GM12878 (cell line): ENCODE results near the gene RIMBP2. TPM values are rescaled to one million over a fixed set of nuclear protein-coding genes. Genes with fewer than 3 reads are reported as not detected.
"Not testable (repeated sequence)": the region's sequence is repeated elsewhere in the genome, so short reads cannot be mapped to it uniquely, and the experiment has no call there.

Experiments
- ATAC-seq: fragments of 200-7000 bp; cut with Tn5 transposase; 3 replicates; pipeline ENCODE4 v1.9.1; 2020; ENCODE audit warnings: mild to moderate bottlenecking, moderate library complexity
- BruUV-seq: library from RNA; stranded (reverse); fragments of 400-500 nt; replicated peaks from 2 replicates; lab custom pipeline; 2021; lab: Mats Ljungman, UMichigan
- CTCF ChIA-PET: fragments of 300-600 bp; sonication (Branson Sonifier 250); formaldehyde crosslinking; extraction: SDS; loops from one replicate; lab custom pipeline; 2021; ENCODE audit warnings: inconsistent platforms; lab: Yijun Ruan, JAX
- POLR2A ChIA-PET: fragments of 350-600 bp; formaldehyde crosslinking; extraction: SDS; loops from one replicate; lab custom pipeline; 2021; ENCODE audit warnings: inconsistent platforms; lab: Charles Lee
- RAD21 ChIA-PET: fragments of 300-600 bp; sonication (Branson Sonifier 250); formaldehyde crosslinking; loops from one replicate; lab custom pipeline; 2023; ENCODE audit warnings: antibody characterized with exemption; ENCODE audit not compliant: unreplicated experiment; lab: Charles Lee
- SMC1A ChIA-PET: fragments of 300-600 bp; sonication (Branson Sonifier 250); formaldehyde crosslinking; loops from one replicate; lab custom pipeline; 2023; ENCODE audit not compliant: unreplicated experiment, uncharacterized antibody; lab: Charles Lee
- DNase-seq: peaks from one replicate; pipeline ENCODE4 v3.0.0-alpha.2; 2011; ENCODE audit warnings: low read depth, low spot score
- FAIRE-seq: peaks from 3 replicates; lab custom pipeline; 2011; peaks lifted over from hg19 to GRCh38; lab: Jason Lieb, UNC
- H2AFZ ChIP-seq: 2 replicates; pipeline ENCODE4 v1.6.0; 2011; ENCODE audit warnings: low read depth, low read length, control low read depth; ENCODE audit not compliant: control insufficient read depth
- H3K27ac ChIP-seq: 2 replicates; pipeline ENCODE4 v1.5.1; 2011; ENCODE audit warnings: control low read depth; ENCODE audit not compliant: control insufficient read depth, insufficient read depth
- H3K27me3 ChIP-seq, 2 experiments: replicated peaks in 1 of 2; 2 replicates each; pipeline versions ENCODE4 v1.6.0 to v1.6.1; 2011; ENCODE audit warnings: low read length in 1 of 2; ENCODE audit not compliant: control insufficient read depth in 2 of 2, insufficient read depth in 2 of 2
- H3K36me3 ChIP-seq, 2 experiments: 2 replicates each; pipeline ENCODE4 v1.5.1; 2011; ENCODE audit warnings: low read length in 1 of 2; ENCODE audit not compliant: control insufficient read depth in 2 of 2, insufficient read depth in 2 of 2
- H3K4me1 ChIP-seq: 2 replicates; pipeline ENCODE4 v1.6.1; 2011; ENCODE audit warnings: mild to moderate bottlenecking, low read length, moderate library complexity, mixed read lengths; ENCODE audit not compliant: control insufficient read depth, insufficient read depth
- H3K4me2 ChIP-seq: 2 replicates; pipeline ENCODE4 v1.6.0; 2011; ENCODE audit warnings: control low read depth; ENCODE audit not compliant: control insufficient read depth, insufficient read depth
- H3K4me3 ChIP-seq: fragments of 200-600 bp; sonication (generic); 2 replicates; pipeline ENCODE4 v1.5.1; 2016
- H3K79me2 ChIP-seq: 2 replicates; pipeline ENCODE4 v1.6.0; 2011; ENCODE audit warnings: low read length; ENCODE audit not compliant: control insufficient read depth, insufficient read depth
- H3K9ac ChIP-seq: 2 replicates; pipeline ENCODE4 v1.8.0; 2011; ENCODE audit warnings: low read length, control low read depth, mixed read lengths; ENCODE audit not compliant: control insufficient read depth, insufficient read depth
- H3K9me3 ChIP-seq: replicated peaks from 3 replicates; pipeline ENCODE4 v1.5.1; 2011; ENCODE audit warnings: mild to moderate bottlenecking, low read length; ENCODE audit not compliant: control insufficient read depth, insufficient read depth
- H4K20me1 ChIP-seq: 2 replicates; pipeline ENCODE4 v1.6.0; 2011; ENCODE audit not compliant: control insufficient read depth, insufficient read depth
- BCL11A ChIP-seq: IDR thresholded peaks from 2 replicates; pipeline ENCODE4 v1.6.1; 2011; ENCODE audit warnings: low read depth, low read length
- BMI1 ChIP-seq: fragments of 450-650 bp; IDR thresholded peaks from 2 replicates; pipeline ENCODE4 v1.6.1; 2016; ENCODE audit warnings: mild to moderate bottlenecking, moderate library complexity, borderline replicate concordance
- CBFB ChIP-seq: IDR thresholded peaks from 2 replicates; pipeline ENCODE4 v1.6.1; 2016; ENCODE audit warnings: antibody characterized with exemption, low read depth
- CEBPZ ChIP-seq: fragments of 150-350 bp; IDR thresholded peaks from 2 replicates; pipeline ENCODE4 v1.6.1; 2016; ENCODE audit warnings: low read depth, low read length
- FOXK2 ChIP-seq: fragments of 450-650 bp; IDR thresholded peaks from 2 replicates; pipeline ENCODE4 v1.6.1; 2017; ENCODE audit warnings: mild to moderate bottlenecking, moderate library complexity
- GABPA ChIP-seq: IDR thresholded peaks from 2 replicates; pipeline ENCODE4 v1.6.1; 2014; ENCODE audit warnings: antibody characterized with exemption, low read depth, mild to moderate bottlenecking, inconsistent platforms
- MLLT1 ChIP-seq: fragments of 450-650 bp; IDR thresholded peaks from 2 replicates; pipeline ENCODE4 v1.6.1; 2016; ENCODE audit warnings: mild to moderate bottlenecking
- NFXL1 ChIP-seq: fragments of 450-650 bp; IDR thresholded peaks from 2 replicates; pipeline ENCODE4 v1.6.1; 2017; ENCODE audit warnings: antibody characterized with exemption, mild to moderate bottlenecking, borderline replicate concordance
- NR2C2 ChIP-seq: IDR thresholded peaks from 2 replicates; pipeline ENCODE4 v1.6.1; 2011; ENCODE audit warnings: borderline replicate concordance, low read depth; ENCODE audit not compliant: control insufficient read depth, insufficient read length
- PAX8 ChIP-seq: fragments of 450-650 bp; IDR thresholded peaks from 2 replicates; pipeline ENCODE4 v1.6.1; 2017; ENCODE audit warnings: mild to moderate bottlenecking, moderate library complexity
- RELB ChIP-seq: fragments of 450-650 bp; IDR thresholded peaks from 2 replicates; pipeline ENCODE4 v1.6.1; 2017; ENCODE audit warnings: low read depth, mild to moderate bottlenecking, moderate library complexity
- SMC3 ChIP-seq: IDR thresholded peaks from 2 replicates; pipeline ENCODE4 v1.6.1; 2011; ENCODE audit warnings: low read length, improper control_type of control experiment, borderline replicate concordance
- WGBS: methylation state at CpG from one replicate; pipeline ENCODE4 v1.1.6; 2016; ENCODE audit warnings: low lambda C conversion rate; ENCODE audit not compliant: insufficient replicate concordance, insufficient coverage; ENCODE audit errors: missing lambda C conversion rate; 5-methylcytosine and 5-hydroxymethylcytosine counted together
- in situ Hi-C: fragments of 300-500 bp; cut with MboI; formaldehyde crosslinking; loops from 9 replicates; pipeline ENCODE4 v1.14.3; 2018; ENCODE audit warnings: mixed read lengths
- intact Hi-C: fragments of 100-400 bp; cut with micrococcal nuclease; formaldehyde crosslinking; loops from one replicate; pipeline ENCODE4 v1.14.2; 2022; ENCODE audit not compliant: unreplicated experiment
- polyA plus RNA-seq, 11 experiments: library from polyadenylated mRNA; depleted of rRNA in 4 of 11; unstranded in 6 of 11; stranded (reverse) in 5 of 11; fragments of >200 nt; fragmentation: Nextera tagmentation in 4 of 11; fragmentation: Illumina TruSeq in 1 of 11; extraction: Ambion mirVana in 4 of 11; extraction: Trizol in 1 of 11; gene quantifications; 1 replicate in 1 of 11; 2 replicates in 10 of 11; pipeline versions ENCODE4 v1.2.1 to v1.2.3, GENCODE V29; 2011 to 2016; ENCODE audit warnings: inconsistent platforms in 2 of 11, missing spikeins in 2 of 11, low read depth in 1 of 11
- total RNA-seq, 4 experiments: library from RNA; depleted of rRNA in 3 of 4; stranded (reverse); fragments of >200 nt in 3 of 4; fragmentation: Illumina TruSeq in 1 of 4; extraction: Trizol in 1 of 4; gene quantifications; 2 replicates each; pipeline versions ENCODE4 v1.2.1 to v1.2.3, GENCODE V29; 2013 to 2021

Gene RIMBP2
- total and polyA plus RNA-seq, 10 of the 15 experiments (the other 5 are each of a cell fraction or from before 2014, with no cell fraction given), result 0.04 to 2.9 (median 0.07) TPM; not detected in 1

DNA sequence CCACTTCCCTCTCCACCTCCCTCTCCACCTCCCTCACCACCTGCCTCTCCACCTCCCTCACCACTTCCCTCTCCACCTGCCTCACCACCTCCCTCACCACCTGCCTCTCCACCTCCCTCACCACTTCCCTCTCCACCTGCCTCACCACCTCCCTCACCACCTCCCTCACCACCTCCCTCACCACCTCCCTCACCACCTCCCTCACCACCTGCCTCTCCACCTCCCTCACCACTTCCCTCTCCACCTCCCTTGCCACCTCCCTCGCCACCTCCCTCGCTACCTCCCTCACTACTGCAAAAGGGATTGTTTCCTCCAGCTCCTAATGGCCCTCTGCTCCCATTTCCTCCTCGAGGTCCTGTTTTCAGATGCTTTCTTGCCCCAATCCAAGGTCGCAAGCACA, 69.9 kb downstream of the RIMBP2 start:
- H3K27me3 ChIP-seq, H3K79me2 ChIP-seq, intact Hi-C loops, H3K9ac ChIP-seq, BruUV-seq, H3K4me1 ChIP-seq, in situ Hi-C loops, H3K36me3 ChIP-seq, CTCF ChIA-PET, FAIRE-seq, H4K20me1 ChIP-seq, ATAC-seq, H3K4me3 ChIP-seq, H3K9me3 ChIP-seq, H3K4me2 ChIP-seq, SMC1A ChIA-PET, H2AFZ ChIP-seq, DNase-seq, POLR2A ChIA-PET, H3K27ac ChIP-seq: not testable (repeated sequence)
- WGBS, result 15% methylated on average over 4 of the region's 4 CpGs
- RAD21 ChIA-PET, result interaction anchor here (1.0 kb wide), 1 partner anchor 11 kb away, joined by 3 read pairs; no protein-coding TSS in a partner anchor

- no peak overlapping the region for H3K27ac ChIP-seq
- no peak for FAIRE-seq
- no peaks in the 10 kb centered on the region for H3K79me2 ChIP-seq
- no peaks in the 10 kb centered on the region for H3K27me3 ChIP-seq
- H3K36me3 ChIP-seq, result no peaks in the 10 kb centered on the region
- no peak overlapping the region for H2AFZ ChIP-seq
- POLR2A ChIA-PET, result no interaction called here
- in situ Hi-C loops, result no loop called here
- intact Hi-C loops, result no loop called here
- H3K4me2 ChIP-seq, result no peak overlapping the region
- 6% methylated on average over 2 of the region's 2 CpGs for WGBS
- SMC1A ChIA-PET, result no interaction called here
- RAD21 ChIA-PET, result interaction anchor here (1.0 kb wide), 1 partner anchor 11 kb away, joined by 3 read pairs; no protein-coding TSS in a partner anchor
- ATAC-seq, result no peak
- no peak overlapping the region for H3K4me3 ChIP-seq
- CTCF ChIA-PET, result no interaction called here
- no TSS peak for BruUV-seq
- no peaks in the 10 kb centered on the region for H4K20me1 ChIP-seq
- no peak for DNase-seq
- no peak overlapping the region for H3K9ac ChIP-seq
- no peaks in the 10 kb centered on the region; the same call in 2 of the 3 replicates for H3K9me3 ChIP-seq
- no peaks in the 10 kb centered on the region for H3K4me1 ChIP-seq
- no peak for TF ChIP-seq MLLT1
- TF ChIP-seq GABPA, result no peak
- TF ChIP-seq RELB, result no peak
- TF ChIP-seq PAX8, result no peak
- no peak for TF ChIP-seq CEBPZ
- TF ChIP-seq SMC3, result no peak
- TF ChIP-seq NFXL1, result no peak
- no peak for TF ChIP-seq BMI1
- no peak for TF ChIP-seq FOXK2
- TF ChIP-seq CBFB, result no peak
- TF ChIP-seq BCL11A, result no peak
- TF ChIP-seq NR2C2, result no peak
Measured at GRCh38 chr12:130645751-130646150, 70.3 kb downstream of the RIMBP2 start.
